GM03348 (cell line): ENCODE results near the gene MTHFD1L.

Experiments used
- DNase-seq: peaks from one replicate; pipeline ENCODE4 v3.0.0; 2012; ENCODE audit warnings: low spot score

MTHFD1L gene

GRCh38 chr6:150898399-150899170 lies 33.1 kb downstream of the MTHFD1L start:
- peak; percentile 33 for DNase-seq

GRCh38 chr6:150899231-150899630 lies 33.7 kb downstream of the MTHFD1L start:
- DNase-seq = no peak

GRCh38 chr6:150900049-150900448 lies 34.5 kb downstream of the MTHFD1L start:
- no peak for DNase-seq

GRCh38 chr6:150902142-150902776 lies 36.8 kb downstream of the MTHFD1L start:
- peak; percentile 41 for DNase-seq

GRCh38 chr6:150905769-150906168 lies 40.3 kb downstream of the MTHFD1L start:
- no peak for DNase-seq

- no peak for DNase-seq
Observed at GRCh38 chr6:150906641-150907326, 41.3 kb downstream of the MTHFD1L start.

GRCh38 chr6:150907383-150907782 lies 41.9 kb downstream of the MTHFD1L start:
- DNase-seq = no peak

GRCh38 chr6:150908901-150909300 lies 43.4 kb downstream of the MTHFD1L start:
- no peak for DNase-seq

GRCh38 chr6:150910561-150910960 lies 45.1 kb downstream of the MTHFD1L start:
- DNase-seq = no peak

- no peak for DNase-seq
Observed at GRCh38 chr6:150914372-150914771, 48.9 kb downstream of the MTHFD1L start.

GRCh38 chr6:150915131-150915879 lies 49.8 kb downstream of the MTHFD1L start:
- no peak for DNase-seq

GRCh38 chr6:150915880-150916265 lies 50.4 kb downstream of the MTHFD1L start:
- DNase-seq = peak; percentile 60

- DNase-seq = no peak
Observed at GRCh38 chr6:150919938-150920337, 54.4 kb downstream of the MTHFD1L start.

GRCh38 chr6:150922137-150922536 lies 56.6 kb downstream of the MTHFD1L start:
- no peak for DNase-seq

- DNase-seq = peak; percentile 60
Observed at GRCh38 chr6:150924808-150925589, 59.5 kb downstream of the MTHFD1L start.

- DNase-seq = peak; percentile 64
Observed at GRCh38 chr6:150925590-150925928, 60.1 kb downstream of the MTHFD1L start.

GRCh38 chr6:150925976-150926375 lies 60.5 kb downstream of the MTHFD1L start:
- no peak for DNase-seq

- DNase-seq = no peak
Observed at GRCh38 chr6:150928882-150929281, 63.4 kb downstream of the MTHFD1L start.

- no peak for DNase-seq
Observed at GRCh38 chr6:150929416-150929815, 63.9 kb downstream of the MTHFD1L start.

- peak; percentile 71 for DNase-seq
Observed at GRCh38 chr6:150930841-150931240, 65.3 kb downstream of the MTHFD1L start.

GRCh38 chr6:150931405-150931804 lies 65.9 kb downstream of the MTHFD1L start:
- no peak for DNase-seq

GRCh38 chr6:150932996-150933395 lies 67.5 kb downstream of the MTHFD1L start:
- peak; percentile 82 for DNase-seq
